Astrocyte (in vitro differentiated cells and primary cell): Measurements from ENCODE around the gene BRD7. TPM values are rescaled to one million over a fixed set of nuclear protein-coding genes. Genes with fewer than 3 reads are reported as not detected.

Source experiments
- DNase-seq: peaks from one replicate; pipeline ENCODE4 v3.0.0-alpha.2; 2010; ENCODE audit warnings: low read depth
- FAIRE-seq: peaks from 2 replicates; lab custom pipeline; 2011; peaks lifted over from hg19 to GRCh38; lab: Jason Lieb, UNC
- H2AFZ ChIP-seq: 2 replicates; pipeline ENCODE4 v1.6.0; 2012; ENCODE audit warnings: low read depth, low read length, inconsistent platforms
- H3K27ac ChIP-seq: 2 replicates; pipeline ENCODE4 v1.5.1; 2011; ENCODE audit warnings: low read depth, low read length, inconsistent platforms
- H3K27me3 ChIP-seq: 2 replicates; pipeline ENCODE4 v1.6.0; 2011; ENCODE audit warnings: low read length, inconsistent platforms; ENCODE audit not compliant: insufficient read depth
- H3K36me3 ChIP-seq: 2 replicates; pipeline ENCODE4 v1.5.1; 2011; ENCODE audit warnings: low read length, inconsistent platforms; ENCODE audit not compliant: insufficient read depth
- H3K4me1 ChIP-seq: 2 replicates; pipeline ENCODE4 v1.5.1; 2011; ENCODE audit warnings: low read length, inconsistent platforms; ENCODE audit not compliant: insufficient read depth
- H3K4me2 ChIP-seq: 2 replicates; pipeline ENCODE4 v1.6.0; 2012; ENCODE audit warnings: low read length, inconsistent platforms
- H3K4me3 ChIP-seq: 2 replicates; pipeline ENCODE4 v1.5.1; 2011; ENCODE audit warnings: low read depth, mild to moderate bottlenecking, low read length, inconsistent platforms; ENCODE audit not compliant: insufficient read depth
- H3K79me2 ChIP-seq: 2 replicates; pipeline ENCODE4 v1.6.0; 2012; ENCODE audit warnings: mild to moderate bottlenecking, low read length, inconsistent platforms; ENCODE audit not compliant: insufficient read depth
- H3K9ac ChIP-seq: 2 replicates; pipeline ENCODE4 v1.6.0; 2012; ENCODE audit warnings: mild to moderate bottlenecking, low read length, inconsistent platforms
- H3K9me3 ChIP-seq: 2 replicates; pipeline ENCODE4 v1.5.1; 2012; ENCODE audit warnings: low read depth, mild to moderate bottlenecking, low read length, inconsistent platforms; ENCODE audit not compliant: insufficient read depth
- H4K20me1 ChIP-seq: 2 replicates; pipeline ENCODE4 v1.6.0; 2012; ENCODE audit warnings: low read length, inconsistent platforms; ENCODE audit not compliant: insufficient read depth
- H3K27ac Mint-ChIP-seq: one replicate; pipeline ENCODE4 v1.8.0; 2021; ENCODE audit warnings: mild to moderate bottlenecking, mixed read lengths; ENCODE audit not compliant: unreplicated experiment
- H3K27me3 Mint-ChIP-seq: one replicate; pipeline ENCODE4 v1.8.0; 2021; ENCODE audit warnings: low read depth, mixed read lengths; ENCODE audit not compliant: unreplicated experiment
- H3K36me3 Mint-ChIP-seq: one replicate; pipeline ENCODE4 v1.8.0; 2021; ENCODE audit warnings: low read depth, mixed read lengths; ENCODE audit not compliant: unreplicated experiment
- H3K4me1 Mint-ChIP-seq: one replicate; pipeline ENCODE4 v1.8.0; 2021; ENCODE audit warnings: low read depth, mixed read lengths; ENCODE audit not compliant: unreplicated experiment
- H3K4me3 Mint-ChIP-seq: one replicate; pipeline ENCODE4 v1.8.0; 2021; ENCODE audit warnings: mild to moderate bottlenecking, moderate library complexity, mixed read lengths; ENCODE audit not compliant: unreplicated experiment
- H3K9me3 Mint-ChIP-seq: one replicate; pipeline ENCODE4 v1.8.0; 2021; ENCODE audit warnings: mild to moderate bottlenecking, mixed read lengths; ENCODE audit not compliant: unreplicated experiment
- EZH2 ChIP-seq: IDR thresholded peaks from 2 replicates; pipeline ENCODE4 v1.6.1; 2012; ENCODE audit warnings: mild to moderate bottlenecking, low read length, inconsistent platforms; ENCODE audit not compliant: insufficient read depth
- total RNA-seq: library from RNA; stranded (reverse); gene quantifications from 2 replicates; pipeline ENCODE4 v1.2.1, GENCODE V29; 2021
- TF ChIP-seq, protein P1 (sequence below): IDR thresholded peaks from 2 replicates; pipeline ENCODE4 v1.5.1; 2011; ENCODE audit warnings: low read depth, mild to moderate bottlenecking, inconsistent platforms, low read length, moderate library complexity; ENCODE audit not compliant: insufficient read depth

BRD7 gene
- total RNA-seq, 1 donor from 2014 or later, result 58.5 TPM

DNA sequence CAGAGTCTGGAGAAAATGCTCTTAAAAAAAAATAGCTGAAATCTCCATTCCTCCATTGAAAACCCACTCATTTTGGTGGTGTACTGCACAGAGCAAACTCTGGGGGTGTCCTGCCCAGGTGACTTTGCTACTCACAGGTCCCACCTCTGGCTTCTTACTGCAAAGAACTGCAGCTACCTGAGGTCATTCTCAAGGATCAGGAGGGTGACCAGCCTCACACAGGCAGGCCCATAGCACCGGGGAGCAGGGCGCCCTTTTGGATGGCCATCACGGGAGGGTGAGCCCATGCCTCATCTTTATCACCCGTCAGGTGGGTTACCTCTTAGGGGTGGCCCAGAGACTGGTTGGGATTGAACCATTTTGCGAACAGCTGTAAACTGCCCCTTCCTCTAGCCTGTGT is 32.6 kb upstream of the BRD7 start:
- no peaks in the 10 kb centered on the region for H3K36me3 ChIP-seq
- H4K20me1 ChIP-seq, result no peaks in the 10 kb centered on the region
- Mint-ChIP-seq H3K36me3 (no peaks in the 10 kb centered on the region), H3K27me3 (peaks cover 17% of the 10 kb centered on the region), H3K27ac (no peak overlapping the region), H3K4me3 (no peak overlapping the region), H3K4me1 (peaks cover 7% of the 10 kb centered on the region), H3K9me3 (no peaks in the 10 kb centered on the region)
- H3K9ac ChIP-seq, result no peak overlapping the region
- no peak for DNase-seq
- no peak overlapping the region for H3K4me2 ChIP-seq
- H3K79me2 ChIP-seq, result no peaks in the 10 kb centered on the region
- no peaks in the 10 kb centered on the region for H3K9me3 ChIP-seq
- H3K27me3 ChIP-seq, result no peaks in the 10 kb centered on the region
- no peak overlapping the region for H3K4me3 ChIP-seq
- H2AFZ ChIP-seq, result no peak overlapping the region
- H3K4me1 ChIP-seq, result peaks cover 4% of the 10 kb centered on the region
- no peak for TF ChIP-seq EZH2
- TF ChIP-seq, protein P1, sequence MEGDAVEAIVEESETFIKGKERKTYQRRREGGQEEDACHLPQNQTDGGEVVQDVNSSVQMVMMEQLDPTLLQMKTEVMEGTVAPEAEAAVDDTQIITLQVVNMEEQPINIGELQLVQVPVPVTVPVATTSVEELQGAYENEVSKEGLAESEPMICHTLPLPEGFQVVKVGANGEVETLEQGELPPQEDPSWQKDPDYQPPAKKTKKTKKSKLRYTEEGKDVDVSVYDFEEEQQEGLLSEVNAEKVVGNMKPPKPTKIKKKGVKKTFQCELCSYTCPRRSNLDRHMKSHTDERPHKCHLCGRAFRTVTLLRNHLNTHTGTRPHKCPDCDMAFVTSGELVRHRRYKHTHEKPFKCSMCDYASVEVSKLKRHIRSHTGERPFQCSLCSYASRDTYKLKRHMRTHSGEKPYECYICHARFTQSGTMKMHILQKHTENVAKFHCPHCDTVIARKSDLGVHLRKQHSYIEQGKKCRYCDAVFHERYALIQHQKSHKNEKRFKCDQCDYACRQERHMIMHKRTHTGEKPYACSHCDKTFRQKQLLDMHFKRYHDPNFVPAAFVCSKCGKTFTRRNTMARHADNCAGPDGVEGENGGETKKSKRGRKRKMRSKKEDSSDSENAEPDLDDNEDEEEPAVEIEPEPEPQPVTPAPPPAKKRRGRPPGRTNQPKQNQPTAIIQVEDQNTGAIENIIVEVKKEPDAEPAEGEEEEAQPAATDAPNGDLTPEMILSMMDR, result no peak
- no peak overlapping the region for H3K27ac ChIP-seq
- no peak for FAIRE-seq

DNA sequence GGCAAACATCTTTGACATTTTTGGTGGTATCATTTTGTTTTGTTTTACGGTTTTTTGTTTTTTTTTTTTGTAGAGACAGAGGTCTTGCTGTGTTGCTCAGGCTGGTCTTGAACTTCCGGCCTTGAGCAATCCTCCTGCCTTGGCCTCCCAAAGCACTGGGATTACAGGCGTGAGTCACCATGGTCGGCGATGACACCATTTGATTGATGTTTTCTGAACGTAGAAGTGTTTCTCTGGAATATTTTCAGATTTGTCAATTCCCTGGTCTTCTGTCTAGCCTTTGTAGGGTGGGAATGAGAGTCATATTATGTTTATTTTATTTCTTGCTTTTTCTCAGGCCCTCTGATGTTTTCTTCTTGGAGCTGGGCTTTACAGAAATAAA is 32.2 kb upstream of the BRD7 start:
- Histone ChIP-seq H3K4me2 (no peak overlapping the region), H4K20me1 (no peaks in the 10 kb centered on the region), H3K4me1 (peaks cover 4% of the 10 kb centered on the region), H3K9ac (no peak overlapping the region), H3K4me3 (no peak overlapping the region), H3K79me2 (no peaks in the 10 kb centered on the region), H3K27ac (no peak overlapping the region), H3K9me3 (no peaks in the 10 kb centered on the region), H2AFZ (no peak overlapping the region), H3K36me3 (no peaks in the 10 kb centered on the region), H3K27me3 (no peaks in the 10 kb centered on the region)
- Mint-ChIP-seq H3K36me3 (no peaks in the 10 kb centered on the region), H3K4me3 (no peak overlapping the region), H3K27me3 (peaks cover 18% of the 10 kb centered on the region), H3K27ac (no peak overlapping the region), H3K9me3 (no peaks in the 10 kb centered on the region), H3K4me1 (peaks cover 7% of the 10 kb centered on the region)
- TF ChIP-seq, protein P1, result no peak
- TF ChIP-seq EZH2, result no peak
- FAIRE-seq (no peak), DNase-seq (no peak)

DNA sequence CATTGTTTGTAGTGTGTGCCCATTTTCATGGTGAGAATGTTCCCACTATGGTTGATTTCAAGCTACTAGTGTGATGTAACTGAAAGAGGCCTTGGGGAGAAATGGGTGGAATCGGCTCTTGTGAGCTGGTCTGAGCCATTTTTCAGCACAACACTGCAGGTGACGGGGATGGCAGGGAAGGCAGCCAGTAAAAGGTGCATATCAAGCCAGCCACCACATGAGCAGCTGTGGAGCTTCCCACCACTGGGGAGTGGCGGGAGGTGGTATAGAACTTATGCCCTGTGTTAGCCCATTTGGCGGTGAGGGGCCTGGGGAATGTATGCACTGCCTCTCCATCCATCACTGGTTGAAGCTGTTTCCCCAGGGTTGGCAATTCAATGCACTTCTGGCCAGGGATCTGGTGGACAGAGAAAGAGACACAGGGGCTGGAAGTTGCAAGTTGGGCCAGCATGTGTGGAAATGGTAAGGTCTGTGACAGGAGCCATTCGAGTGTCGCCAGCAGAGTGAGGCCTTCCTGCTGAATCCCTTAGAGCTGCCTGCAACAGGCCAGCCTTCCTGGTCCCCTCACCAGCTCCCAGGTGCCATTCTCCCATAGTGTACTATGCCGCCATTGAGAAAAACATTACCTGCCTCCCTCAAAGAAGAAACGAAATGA is 31.7 kb upstream of the BRD7 start:
- H4K20me1 ChIP-seq, result no peaks in the 10 kb centered on the region
- H3K4me1 ChIP-seq, result peaks cover 4% of the 10 kb centered on the region
- peaks cover 20% of the 10 kb centered on the region for H3K27me3 Mint-ChIP-seq
- DNase-seq (no peak), FAIRE-seq (no peak)
- peaks cover 7% of the 10 kb centered on the region for H3K4me1 Mint-ChIP-seq
- H3K27ac ChIP-seq, result no peak overlapping the region
- H3K9me3 Mint-ChIP-seq, result no peaks in the 10 kb centered on the region
- H3K4me3 Mint-ChIP-seq, result no peak overlapping the region
- H3K27me3 ChIP-seq, result no peaks in the 10 kb centered on the region
- H3K79me2 ChIP-seq, result no peaks in the 10 kb centered on the region
- H3K36me3 Mint-ChIP-seq, result no peaks in the 10 kb centered on the region
- TF ChIP-seq, protein P1, result no peak
- TF ChIP-seq EZH2, result no peak
- no peak overlapping the region for H3K9ac ChIP-seq
- no peak overlapping the region for H3K27ac Mint-ChIP-seq
- no peak overlapping the region for H3K4me2 ChIP-seq
- no peaks in the 10 kb centered on the region for H3K9me3 ChIP-seq
- H3K4me3 ChIP-seq, result no peak overlapping the region
- H3K36me3 ChIP-seq, result no peaks in the 10 kb centered on the region
- H2AFZ ChIP-seq, result no peak overlapping the region
